CD4-positive, CD25-positive, alpha-beta regulatory T cell (primary cell): ENCODE data around the gene CAMK1D. TPM values are rescaled to one million over a fixed set of nuclear protein-coding genes. Genes with fewer than 3 reads are reported as not detected.

ENCODE experiments used
- ATAC-seq, 2 donors: fragments of 150-1000 bp; cut with Tn5 transposase; one replicate each; pipeline ENCODE4 v1.10.0; 2021; ENCODE audit warnings: low read depth in 2 of 2, moderate number of reproducible peaks in 2 of 2, moderate library complexity in 1 of 2
- DNase-seq, 3 donors: peaks; one replicate each; pipeline versions ENCODE4 v3.0.0 to v3.0.0-alpha.2; 2012 to 2022; ENCODE audit warnings: mixed read lengths in 1 of 3
- H3K27ac ChIP-seq: one replicate; pipeline ENCODE4 v1.7.0; 2013; ENCODE audit warnings: mild to moderate bottlenecking, low read length; ENCODE audit not compliant: insufficient read depth, poor library complexity, severe bottlenecking
- H3K27me3 ChIP-seq: one replicate; pipeline ENCODE4 v1.7.0; 2013; ENCODE audit warnings: low read length; ENCODE audit not compliant: control insufficient read depth, insufficient read depth
- H3K36me3 ChIP-seq: one replicate; pipeline ENCODE4 v1.7.0; 2013; ENCODE audit warnings: mild to moderate bottlenecking, low read length, moderate library complexity; ENCODE audit not compliant: control insufficient read depth, insufficient read depth
- H3K4me1 ChIP-seq: 2 replicates; pipeline ENCODE4 v1.7.0; 2013; ENCODE audit warnings: mild to moderate bottlenecking, low read length; ENCODE audit not compliant: insufficient read depth, control insufficient read depth, poor library complexity, severe bottlenecking
- H3K4me3 ChIP-seq: one replicate; pipeline ENCODE4 v1.7.0; 2013; ENCODE audit warnings: low read depth, mild to moderate bottlenecking, low read length, moderate library complexity
- H3K9me3 ChIP-seq, 2 experiments: 1 replicate in 1 of 2; 2 replicates in 1 of 2; pipeline ENCODE4 v1.7.0; 2013; ENCODE audit warnings: low read length in 2 of 2, mild to moderate bottlenecking in 1 of 2, moderate library complexity in 1 of 2; ENCODE audit not compliant: control insufficient read depth in 2 of 2
- H3K27ac Mint-ChIP-seq, 3 donors: one replicate each; pipeline ENCODE4 v1.8.0; 2020 to 2022; ENCODE audit warnings: mild to moderate bottlenecking in 3 of 3, mixed read lengths in 3 of 3, moderate library complexity in 2 of 3
- H3K27me3 Mint-ChIP-seq: one replicate; pipeline ENCODE4 v1.8.0; 2022; ENCODE audit warnings: mild to moderate bottlenecking, mixed read lengths
- H3K36me3 Mint-ChIP-seq: one replicate; pipeline ENCODE4 v1.8.0; 2020; ENCODE audit warnings: mixed read lengths
- H3K4me1 Mint-ChIP-seq, 4 donors: one replicate each; pipeline ENCODE4 v1.8.0; 2020 to 2022; ENCODE audit warnings: mixed read lengths in 4 of 4, mild to moderate bottlenecking in 1 of 4
- H3K4me3 Mint-ChIP-seq, 4 donors: one replicate each; pipeline ENCODE4 v1.8.0; 2020 to 2022; ENCODE audit warnings: mild to moderate bottlenecking in 4 of 4, mixed read lengths in 4 of 4, moderate library complexity in 3 of 4
- H3K9me3 Mint-ChIP-seq, 7 donors: one replicate each; pipeline ENCODE4 v1.8.0; 2020 to 2022; ENCODE audit warnings: mixed read lengths in 7 of 7, mild to moderate bottlenecking in 3 of 7, moderate library complexity in 2 of 7
- polyA plus RNA-seq, 4 donors: library from polyadenylated mRNA; unstranded; fragments of 300-500 nt; fragmentation: Illumina TruSeq; gene quantifications; one replicate each; pipeline ENCODE4 v1.2.3, GENCODE V29; 2021
- total RNA-seq: library from RNA; stranded (reverse); gene quantifications from one replicate; pipeline ENCODE4 v1.2.3, GENCODE V29; 2022

The CAMK1D gene
- total and polyA plus RNA-seq, 5 donors from 2014 or later, result 4.4 to 25.3 (median 5.2) TPM

DNA sequence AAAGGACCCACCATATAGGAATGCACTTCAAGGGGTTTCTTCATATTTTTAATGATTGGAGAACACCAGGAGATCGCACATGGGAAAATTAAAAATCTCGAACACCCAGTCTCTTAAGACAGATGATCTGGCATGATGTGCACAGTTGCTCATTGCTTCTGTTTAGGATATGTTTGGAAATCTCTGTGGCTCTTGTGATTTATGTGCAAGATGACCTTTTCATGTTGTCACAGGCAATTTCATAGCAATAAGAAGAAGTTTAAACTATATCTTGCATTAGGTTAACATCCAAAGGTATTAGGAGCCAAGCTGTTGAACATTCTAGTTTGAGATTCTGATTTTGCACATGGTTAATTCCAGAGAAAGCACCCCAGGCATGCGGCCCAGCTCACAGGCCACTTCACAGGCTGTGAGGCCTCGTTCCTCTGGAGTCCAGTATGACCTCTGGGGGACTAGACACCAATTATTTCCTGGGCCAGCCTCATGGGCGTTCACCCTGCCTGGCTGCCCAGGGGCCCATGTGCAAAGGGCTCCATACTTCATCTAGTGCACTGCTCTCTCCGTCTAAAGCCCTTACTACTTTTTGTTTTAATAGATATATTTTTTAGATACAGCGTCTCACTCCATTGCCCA lies 28.4 kb downstream of the CAMK1D start:
- no peaks in the 10 kb centered on the region for H3K4me1 ChIP-seq
- no peaks in the 10 kb centered on the region for H3K36me3 ChIP-seq
- Mint-ChIP-seq H3K27ac (peak overlapping the region in 1 of 3 donors; percentile 20), H3K36me3 (peaks cover 8% of the 10 kb centered on the region), H3K27me3 (no peaks in the 10 kb centered on the region), H3K4me3 (no peak overlapping the region), H3K9me3 (no peaks in the 10 kb centered on the region), H3K4me1 (peaks cover 0 to 17% (median 9%) of the 10 kb centered on the region in 4 donors)
- no peak overlapping the region for H3K27ac ChIP-seq
- H3K27me3 ChIP-seq, result no peaks in the 10 kb centered on the region
- ATAC-seq, result no peak
- no peak overlapping the region for H3K4me3 ChIP-seq
- DNase-seq, result no peak
- no peaks in the 10 kb centered on the region for H3K9me3 ChIP-seq

DNA sequence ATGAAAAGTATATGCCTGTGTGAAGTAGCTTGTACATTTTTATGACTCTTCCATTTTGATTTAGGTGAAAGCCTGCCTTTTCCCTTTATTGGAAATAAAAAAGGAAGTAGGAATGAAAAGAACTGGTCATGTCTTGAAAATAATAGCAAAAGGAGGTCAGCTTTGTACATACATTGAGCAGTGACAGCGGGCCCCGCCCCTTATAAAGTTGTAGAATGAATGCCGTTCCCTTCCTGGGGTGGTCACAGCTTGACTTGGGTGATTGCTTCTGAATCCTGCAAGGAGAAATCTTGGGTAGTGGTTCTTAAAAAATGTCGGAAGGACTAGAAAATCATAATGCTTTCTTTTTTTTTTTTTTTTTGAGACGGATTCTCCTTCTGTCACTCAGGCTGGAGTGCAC lies 31.7 kb downstream of the CAMK1D start:
- Mint-ChIP-seq H3K4me1 (peaks cover 5 to 14% (median 8%) of the 10 kb centered on the region in 4 donors), H3K27ac (no peak overlapping the region), H3K36me3 (no peaks in the 10 kb centered on the region), H3K27me3 (no peaks in the 10 kb centered on the region), H3K9me3 (peaks cover 0 to 13% (median 2%) of the 10 kb centered on the region in 7 donors), H3K4me3 (no peak overlapping the region)
- DNase-seq, result no peak
- no peak for ATAC-seq
- no peak overlapping the region for H3K27ac ChIP-seq
- H3K36me3 ChIP-seq, result no peaks in the 10 kb centered on the region
- H3K4me1 ChIP-seq, result no peaks in the 10 kb centered on the region
- no peaks in the 10 kb centered on the region for H3K27me3 ChIP-seq
- no peak overlapping the region for H3K4me3 ChIP-seq
- peaks cover 0 to 6% of the 10 kb centered on the region in 2 experiments for H3K9me3 ChIP-seq

DNA sequence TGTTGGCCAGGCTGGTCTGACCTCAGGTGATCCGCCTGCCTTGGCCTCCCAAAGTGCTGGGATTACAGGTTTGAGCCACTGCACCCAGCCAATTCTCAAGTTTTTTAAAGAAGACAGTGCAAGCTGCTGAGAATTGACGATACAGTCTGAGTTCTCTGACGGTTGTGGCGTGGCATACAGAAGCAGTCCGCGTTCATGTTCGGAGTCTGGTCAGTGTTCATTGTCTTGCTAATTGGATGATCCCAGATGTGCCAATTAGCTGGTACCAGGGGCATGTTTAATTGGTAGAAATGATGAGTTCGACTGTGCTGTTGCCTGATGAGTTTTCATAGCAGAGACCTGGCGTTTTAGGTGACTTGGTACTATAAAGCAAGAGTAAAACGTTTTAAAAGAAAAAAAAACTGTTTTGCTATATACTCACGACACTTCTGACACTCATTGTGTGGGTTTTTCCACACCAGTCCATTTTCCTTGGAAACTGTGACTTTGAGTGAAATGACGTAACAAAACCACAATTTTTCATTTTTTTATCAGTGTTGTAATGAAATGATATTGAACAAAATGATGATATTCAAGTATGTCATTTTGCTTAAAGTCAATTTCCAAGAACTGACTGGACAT lies 32.3 kb downstream of the CAMK1D start:
- Mint-ChIP-seq H3K27ac (no peak overlapping the region), H3K27me3 (no peaks in the 10 kb centered on the region), H3K4me3 (no peak overlapping the region), H3K4me1 (peaks cover 5 to 14% (median 8%) of the 10 kb centered on the region in 4 donors), H3K36me3 (no peaks in the 10 kb centered on the region), H3K9me3 (peaks cover 0 to 13% (median 2%) of the 10 kb centered on the region in 7 donors)
- Histone ChIP-seq H3K4me3 (no peak overlapping the region), H3K27me3 (no peaks in the 10 kb centered on the region), H3K9me3 (peaks cover 0 to 6% of the 10 kb centered on the region in 2 experiments), H3K36me3 (no peaks in the 10 kb centered on the region), H3K4me1 (no peaks in the 10 kb centered on the region), H3K27ac (no peak overlapping the region)
- ATAC-seq (no peak), DNase-seq (no peak)

DNA sequence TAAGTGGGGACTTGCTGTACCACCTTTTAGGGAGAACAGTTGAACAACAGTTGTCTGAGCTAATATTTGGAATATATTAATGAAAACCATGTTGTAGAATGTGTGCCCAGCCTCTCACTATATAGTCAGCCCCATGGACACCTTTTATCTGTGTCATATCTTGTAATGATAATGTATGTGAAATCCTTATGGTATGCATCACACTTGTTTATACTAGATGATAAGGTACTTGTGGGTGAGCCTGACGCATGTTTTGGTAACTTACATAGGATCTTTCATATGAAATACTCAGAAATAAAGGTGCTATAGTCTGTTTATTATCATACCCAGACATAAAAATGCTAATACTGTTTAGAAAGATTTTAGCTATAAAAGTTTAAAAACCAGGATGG lies 32.8 kb downstream of the CAMK1D start:
- no peaks in the 10 kb centered on the region for H3K4me1 ChIP-seq
- H3K4me1 Mint-ChIP-seq, result peaks cover 5 to 11% (median 8%) of the 10 kb centered on the region in 4 donors
- H3K36me3 ChIP-seq, result no peaks in the 10 kb centered on the region
- DNase-seq (no peak), ATAC-seq (no peak)
- no peak overlapping the region for H3K4me3 Mint-ChIP-seq
- H3K27me3 Mint-ChIP-seq, result no peaks in the 10 kb centered on the region
- H3K27ac Mint-ChIP-seq, result no peak overlapping the region
- no peaks in the 10 kb centered on the region for H3K27me3 ChIP-seq
- no peaks in the 10 kb centered on the region for H3K36me3 Mint-ChIP-seq
- H3K9me3 ChIP-seq, result peaks cover 0 to 6% of the 10 kb centered on the region in 2 experiments
- no peak overlapping the region for H3K4me3 ChIP-seq
- H3K9me3 Mint-ChIP-seq, result peaks cover 0 to 13% (median 2%) of the 10 kb centered on the region in 7 donors
- no peak overlapping the region for H3K27ac ChIP-seq

DNA sequence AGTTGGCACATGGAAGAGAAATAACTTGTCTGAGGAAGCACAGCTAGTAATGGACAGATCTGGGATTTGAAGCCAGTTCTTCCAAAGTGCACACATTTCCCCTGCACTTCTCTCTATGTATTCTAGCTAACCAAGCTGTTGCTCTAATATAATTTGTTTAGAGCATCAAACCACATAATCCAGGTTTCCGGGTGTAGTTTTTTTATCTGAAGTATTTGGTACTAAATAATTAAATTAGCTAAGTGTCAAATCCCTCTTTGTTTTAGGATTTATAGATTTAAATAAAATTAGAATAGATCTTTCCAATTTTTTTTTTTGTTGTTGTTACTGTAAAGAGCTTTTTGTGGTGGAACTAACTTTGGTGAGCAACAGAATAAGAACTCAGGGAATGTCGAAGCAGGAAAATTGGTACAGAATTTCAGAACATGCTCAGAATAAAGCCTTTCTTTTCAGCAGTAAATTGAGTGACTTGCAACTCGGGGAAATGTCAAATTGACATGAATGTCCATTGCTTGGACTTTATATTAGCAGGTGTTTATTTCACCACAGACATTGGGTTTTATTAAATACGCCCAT lies 33.7 kb downstream of the CAMK1D start:
- Mint-ChIP-seq H3K27me3 (no peaks in the 10 kb centered on the region), H3K4me1 (peaks cover 0 to 9% (median 8%) of the 10 kb centered on the region in 4 donors), H3K4me3 (no peak overlapping the region), H3K9me3 (peaks cover 0 to 13% (median 2%) of the 10 kb centered on the region in 7 donors), H3K36me3 (no peaks in the 10 kb centered on the region), H3K27ac (peak overlapping the region in 1 of 3 donors; percentile 2)
- Histone ChIP-seq H3K4me3 (no peak overlapping the region), H3K27ac (no peak overlapping the region), H3K4me1 (no peaks in the 10 kb centered on the region), H3K27me3 (no peaks in the 10 kb centered on the region), H3K9me3 (peaks cover 0 to 6% of the 10 kb centered on the region in 2 experiments), H3K36me3 (no peaks in the 10 kb centered on the region)
- ATAC-seq (no peak), DNase-seq (no peak)

DNA sequence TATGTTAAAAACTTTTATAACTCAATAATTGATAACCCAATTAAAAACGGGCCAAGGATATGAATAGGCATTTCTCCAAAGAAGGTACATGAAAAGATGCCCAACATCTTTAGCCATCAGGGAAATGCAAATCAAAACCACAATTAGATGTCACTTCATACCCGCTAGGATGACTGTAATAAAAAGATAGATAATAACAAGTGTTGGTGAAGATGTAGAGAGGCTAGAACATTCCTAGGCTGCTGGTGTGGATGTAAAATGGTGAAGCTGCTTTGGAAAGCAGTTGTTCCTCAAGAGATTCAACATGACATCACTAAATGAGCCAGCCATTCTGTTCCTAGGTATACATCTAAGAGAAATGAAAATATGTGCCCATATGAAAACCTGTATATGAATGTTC lies 35.6 kb downstream of the CAMK1D start:
- Mint-ChIP-seq H3K27me3 (no peaks in the 10 kb centered on the region), H3K36me3 (no peaks in the 10 kb centered on the region), H3K4me3 (no peak overlapping the region)

DNA sequence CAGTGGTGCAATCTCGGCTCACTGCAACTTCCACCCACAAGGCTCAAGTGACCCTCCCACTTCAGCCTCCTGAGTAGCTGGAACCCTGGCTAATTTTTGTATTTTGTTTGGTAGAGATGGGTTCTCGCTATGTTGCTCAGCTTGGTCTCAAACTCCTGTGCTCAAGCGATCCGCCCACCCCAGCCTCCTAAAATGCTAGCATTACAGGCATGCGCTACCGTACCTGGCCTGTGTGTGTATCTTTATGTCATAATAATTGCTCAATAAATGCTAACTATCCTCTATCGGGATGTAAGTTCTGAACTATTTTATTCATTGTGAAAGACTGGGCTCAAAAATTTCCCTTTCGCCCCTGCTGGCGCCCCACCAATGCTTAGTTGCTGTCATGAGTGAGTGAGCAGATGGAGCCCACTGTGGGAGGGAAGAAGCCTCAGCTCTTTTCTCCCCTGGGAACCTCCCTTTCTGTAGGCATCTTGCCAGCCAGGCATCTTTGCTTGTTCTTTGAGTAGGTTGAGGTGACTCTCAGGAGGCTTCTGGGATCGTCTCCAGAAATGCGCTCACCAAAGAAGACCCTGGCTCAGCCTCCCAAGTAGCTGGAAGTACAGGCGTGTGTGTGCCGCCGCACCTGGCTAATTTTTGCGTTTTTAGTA lies 38.3 kb downstream of the CAMK1D start:
- peaks cover 0 to 23% (median 13%) of the 10 kb centered on the region in 4 donors for H3K4me1 Mint-ChIP-seq
- H3K9me3 ChIP-seq, result peaks cover 0 to 6% of the 10 kb centered on the region in 2 experiments
- no peaks in the 10 kb centered on the region for H3K27me3 Mint-ChIP-seq

More for the DNA sequence above, 35.6 kb downstream of the CAMK1D start:
- no peak overlapping the region for H3K27ac Mint-ChIP-seq
- Histone ChIP-seq H3K36me3 (no peaks in the 10 kb centered on the region), H3K4me1 (no peaks in the 10 kb centered on the region), H3K27ac (no peak overlapping the region), H3K9me3 (peaks cover 0 to 6% of the 10 kb centered on the region in 2 experiments), H3K4me3 (no peak overlapping the region), H3K27me3 (no peaks in the 10 kb centered on the region)
- peaks cover 0 to 19% (median 13%) of the 10 kb centered on the region in 4 donors for H3K4me1 Mint-ChIP-seq
- ATAC-seq (no peak), DNase-seq (no peak)
- peaks cover 0 to 13% (median 2%) of the 10 kb centered on the region in 7 donors for H3K9me3 Mint-ChIP-seq

More for the DNA sequence above, 38.3 kb downstream of the CAMK1D start:
- Histone ChIP-seq H3K27ac (no peak overlapping the region), H3K36me3 (no peaks in the 10 kb centered on the region), H3K27me3 (no peaks in the 10 kb centered on the region), H3K4me3 (no peak overlapping the region), H3K4me1 (no peaks in the 10 kb centered on the region)
- DNase-seq, result no peak
- Mint-ChIP-seq H3K36me3 (no peaks in the 10 kb centered on the region), H3K27ac (no peak overlapping the region), H3K9me3 (peaks cover 0 to 13% (median 2%) of the 10 kb centered on the region in 7 donors), H3K4me3 (no peak overlapping the region)
- ATAC-seq, result no peak
